OCI-LY3 (cell line): ENCODE measurements around the gene MAPKAP1.

Experiments used
- CTCF ChIP-seq: fragments of 200-600, 300-600 bp; sonication (generic); IDR thresholded peaks from 2 replicates; pipeline ENCODE4 v1.5.1; 2014; ENCODE audit warnings: antibody characterized with exemption, low read length, low read depth
- EZH2phosphoT487 ChIP-seq: fragments of 200-600 bp; shearing (Covaris generic); IDR thresholded peaks from 2 replicates; pipeline ENCODE4 v1.6.1; 2018; ENCODE audit warnings: antibody characterized with exemption, mixed run types, low read depth

GRCh38 chr9:125746774-125747052 lies 39.7 kb upstream of the MAPKAP1 start:
- TF ChIP-seq CTCF (no peak), EZH2phosphoT487 (no peak)
